ENCODE data around the gene PCDHB13. TPM values are rescaled to one million over a fixed set of nuclear protein-coding genes. Genes with fewer than 3 reads are reported as not detected.
"Not testable (repeated sequence)": the region's sequence is repeated elsewhere in the genome, so short reads cannot be mapped to it uniquely, and the experiment has no call there.

Gene PCDHB13
- total RNA-seq, 1 donor from 2014 or later: 2.9 TPM

GRCh38 chr5:141201646-141202045 lies 12.1 kb upstream of the PCDHB13 start:
- not testable (repeated sequence) for DNase-seq (ENCODE audit: low read depth)

- DNase-seq (ENCODE audit: low read depth): no peak
These were observed 5.2 kb upstream of the PCDHB13 start, which contains the start of gene PCDHB12 for GRCh38 chr5:141208478-141208877. TSS of gene PCDHB12 (plus strand) at chr5:141208719. CDS start at chr5:141208908, 189 bp downstream.

- not testable (repeated sequence) for DNase-seq (ENCODE audit: low read depth)
These were observed 3.4 kb upstream of the PCDHB13 start for GRCh38 chr5:141210281-141210680.

- not testable (repeated sequence) for DNase-seq (ENCODE audit: low read depth)
These were observed 2.9 kb upstream of the PCDHB13 start for GRCh38 chr5:141210849-141211248.

GRCh38 chr5:141214583-141214982 lies 864 bp downstream of the PCDHB13 start:
- DNase-seq (ENCODE audit: low read depth): not testable (repeated sequence)

GRCh38 chr5:141215504-141215903 lies 1.8 kb downstream of the PCDHB13 start:
- DNase-seq (ENCODE audit: low read depth): not testable (repeated sequence)

- DNase-seq (ENCODE audit: low read depth): not testable (repeated sequence)
These were observed 2.3 kb downstream of the PCDHB13 start for GRCh38 chr5:141216035-141216434.

GRCh38 chr5:141223112-141223783 lies 9.5 kb downstream of the PCDHB13 start, which contains the start of gene PCDHB14:
TSS of gene PCDHB14 (plus strand) at chr5:141223343. CDS start at chr5:141223506, 163 bp downstream.
- no peak for DNase-seq (ENCODE audit: low read depth)

GRCh38 chr5:141224844-141225243 lies 11.1 kb downstream of the PCDHB13 start:
- not testable (repeated sequence) for DNase-seq (ENCODE audit: low read depth)

GRCh38 chr5:141225421-141225820 lies 11.7 kb downstream of the PCDHB13 start:
- not testable (repeated sequence) for DNase-seq (ENCODE audit: low read depth)

- no peak for DNase-seq (ENCODE audit: low read depth)
These were observed 20.5 kb downstream of the PCDHB13 start for GRCh38 chr5:141234109-141234667.

GRCh38 chr5:141235922-141236321 lies 22.2 kb downstream of the PCDHB13 start:
- not testable (repeated sequence) for DNase-seq (ENCODE audit: low read depth)

GRCh38 chr5:141236516-141237313 lies 23.0 kb downstream of the PCDHB13 start:
- no peak for DNase-seq (ENCODE audit: low read depth)

GRCh38 chr5:141241496-141241895 lies 27.8 kb downstream of the PCDHB13 start:
- DNase-seq (ENCODE audit: low read depth): no peak

- no peak for DNase-seq (ENCODE audit: low read depth)
These were observed 31.6 kb downstream of the PCDHB13 start, which contains the start of gene PCDHB15 for GRCh38 chr5:141245250-141245717. TSS of gene PCDHB15 (plus strand) at chr5:141245395. CDS start at chr5:141245579, 184 bp downstream.

- not testable (repeated sequence) for DNase-seq (ENCODE audit: low read depth)
These were observed 33.3 kb downstream of the PCDHB13 start for GRCh38 chr5:141246971-141247370.

- not testable (repeated sequence) for DNase-seq (ENCODE audit: low read depth)
These were observed 33.7 kb downstream of the PCDHB13 start for GRCh38 chr5:141247434-141247833.

GRCh38 chr5:141250576-141250975 lies 36.9 kb downstream of the PCDHB13 start:
- DNase-seq (ENCODE audit: low read depth): no peak

GRCh38 chr5:141258464-141258863 lies 44.7 kb downstream of the PCDHB13 start:
- no peak for DNase-seq (ENCODE audit: low read depth)

GRCh38 chr5:141258948-141259347 lies 45.2 kb downstream of the PCDHB13 start:
- DNase-seq (ENCODE audit: low read depth): no peak

GRCh38 chr5:141260458-141261237 lies 46.9 kb downstream of the PCDHB13 start:
- DNase-seq (ENCODE audit: low read depth): no peak

- DNase-seq (ENCODE audit: low read depth): no peak
These were observed 47.5 kb downstream of the PCDHB13 start for GRCh38 chr5:141261238-141261546.
